GM12801 (cell line): ENCODE data around the gene SDK1.

ENCODE experiments used
- CTCF ChIP-seq: IDR thresholded peaks from one replicate; pipeline ENCODE4 v1.5.1; 2011; ENCODE audit warnings: control low read depth; ENCODE audit not compliant: insufficient read length; ENCODE audit errors: extremely low read depth

SDK1 gene

GRCh38 chr7:3280445-3280844 lies 20.6 kb upstream of the SDK1 start:
- TF ChIP-seq CTCF, result no peak

GRCh38 chr7:3280946-3281656 lies 20.0 kb upstream of the SDK1 start:
- TF ChIP-seq CTCF, result no peak

GRCh38 chr7:3282457-3282856 lies 18.6 kb upstream of the SDK1 start:
- TF ChIP-seq CTCF, result no peak

- no peak for TF ChIP-seq CTCF
These were observed 17.8 kb upstream of the SDK1 start for GRCh38 chr7:3283130-3283704.

GRCh38 chr7:3285652-3286051 lies 15.4 kb upstream of the SDK1 start:
- no peak for TF ChIP-seq CTCF

GRCh38 chr7:3289996-3290395 lies 11.1 kb upstream of the SDK1 start:
- no peak for TF ChIP-seq CTCF

GRCh38 chr7:3292694-3293093 lies 8.4 kb upstream of the SDK1 start:
- no peak for TF ChIP-seq CTCF
